Stimulated activated CD8-positive, alpha-beta memory T cell treated with anti-CD3 and anti-CD28 coated beads, Interleukin-12 subunit alpha, Interleukin-12 subunit beta, amount 100 ng/mL, for 4 hours (primary cell): ENCODE measurements around the gene MED13L.
"Not testable (repeated sequence)": the region's sequence is repeated elsewhere in the genome, so short reads cannot be mapped to it uniquely, and the experiment has no call there.

ENCODE experiments used
- DNase-seq: peaks from one replicate; pipeline ENCODE4 v3.0.0-alpha.2; 2020; ENCODE audit warnings: low read depth

MED13L gene

GRCh38 chr12:116303929-116304328, 26.4 kb upstream of the MED13L start:
- no peak for DNase-seq

- no peak for DNase-seq
Measured at GRCh38 chr12:116303066-116303465, 25.6 kb upstream of the MED13L start.

- DNase-seq, result no peak
Measured at GRCh38 chr12:116302166-116303058, 24.9 kb upstream of the MED13L start.

DNA sequence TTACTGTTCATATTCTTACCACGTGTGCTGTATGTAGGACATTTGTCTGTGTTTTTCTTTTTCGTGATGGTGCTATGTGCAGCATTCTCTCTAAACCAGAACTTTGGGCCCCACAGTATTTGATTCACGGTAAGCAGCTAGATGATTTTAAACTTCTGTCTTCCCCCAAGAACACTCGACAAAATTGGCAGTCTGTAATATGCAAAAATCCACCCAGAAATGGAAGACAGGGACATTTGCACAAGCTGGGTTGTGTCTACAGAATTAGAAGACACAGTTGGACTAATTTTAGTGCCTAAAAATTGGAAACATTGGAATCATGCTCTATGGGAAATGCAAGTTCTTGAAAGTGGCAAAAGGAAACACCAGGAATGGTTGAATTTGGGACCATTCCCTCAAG, 24.1 kb upstream of the MED13L start:
- no peak for DNase-seq

DNA sequence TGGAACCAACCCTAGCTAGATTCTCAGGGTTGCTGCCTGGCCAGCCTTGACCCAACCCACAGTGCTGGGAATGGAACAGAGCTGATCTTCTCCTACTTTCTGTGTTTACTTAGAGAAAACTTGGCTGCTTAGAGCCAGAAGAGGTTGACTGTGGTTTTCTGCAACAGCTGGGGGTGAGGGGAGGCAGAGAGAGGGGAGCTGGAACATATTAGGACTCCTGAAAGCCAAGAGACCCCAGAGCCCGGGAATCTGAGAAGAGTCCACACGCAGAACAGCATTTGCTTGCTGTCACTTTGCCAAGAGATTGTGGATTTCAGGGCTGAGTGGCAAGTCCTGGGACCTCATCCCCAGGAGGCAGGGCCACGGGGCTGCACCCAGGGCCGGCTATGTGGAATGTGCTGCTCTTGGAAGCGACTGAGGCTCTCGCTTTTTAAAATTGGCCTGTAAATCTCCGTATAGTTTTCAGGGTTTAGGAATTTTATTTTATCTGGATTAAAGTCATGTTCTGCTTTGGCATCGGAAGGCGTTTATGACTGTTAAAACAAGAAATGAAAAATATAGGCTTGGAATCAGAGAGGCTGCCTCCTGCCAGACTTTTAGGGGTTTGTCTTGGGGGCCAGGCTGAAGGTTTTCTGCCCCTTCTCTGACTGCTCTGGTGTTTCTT, 22.3 kb upstream of the MED13L start:
- no peak for DNase-seq

- DNase-seq, result no peak
Measured at GRCh38 chr12:116299064-116299463, 21.6 kb upstream of the MED13L start.

DNA sequence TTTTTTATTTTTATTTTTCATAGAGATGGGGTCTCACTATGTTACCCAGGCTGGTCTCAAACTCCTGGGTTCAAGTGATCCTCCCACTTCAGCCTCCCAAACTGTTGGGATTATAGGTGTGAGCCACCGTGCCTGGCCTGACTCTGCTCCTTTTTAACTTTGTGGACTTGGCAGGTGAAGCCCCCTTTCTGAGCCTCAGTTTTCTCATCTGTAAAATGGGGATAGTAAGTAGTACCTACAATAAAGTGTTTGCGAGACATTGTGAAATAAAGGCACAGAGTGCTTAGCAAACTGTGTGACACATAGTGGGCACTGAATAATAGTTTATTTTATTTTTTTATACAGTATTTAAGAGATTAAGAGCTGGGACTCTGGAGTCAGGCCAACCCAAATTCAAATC, 21.1 kb upstream of the MED13L start:
- DNase-seq, result no peak

- DNase-seq, result no peak
Measured at GRCh38 chr12:116297224-116297834, 19.8 kb upstream of the MED13L start.

- no peak for DNase-seq
Measured at GRCh38 chr12:116295327-116296263, 18.1 kb upstream of the MED13L start.

- no peak for DNase-seq
Measured at GRCh38 chr12:116294454-116295165, 17.1 kb upstream of the MED13L start.

DNA sequence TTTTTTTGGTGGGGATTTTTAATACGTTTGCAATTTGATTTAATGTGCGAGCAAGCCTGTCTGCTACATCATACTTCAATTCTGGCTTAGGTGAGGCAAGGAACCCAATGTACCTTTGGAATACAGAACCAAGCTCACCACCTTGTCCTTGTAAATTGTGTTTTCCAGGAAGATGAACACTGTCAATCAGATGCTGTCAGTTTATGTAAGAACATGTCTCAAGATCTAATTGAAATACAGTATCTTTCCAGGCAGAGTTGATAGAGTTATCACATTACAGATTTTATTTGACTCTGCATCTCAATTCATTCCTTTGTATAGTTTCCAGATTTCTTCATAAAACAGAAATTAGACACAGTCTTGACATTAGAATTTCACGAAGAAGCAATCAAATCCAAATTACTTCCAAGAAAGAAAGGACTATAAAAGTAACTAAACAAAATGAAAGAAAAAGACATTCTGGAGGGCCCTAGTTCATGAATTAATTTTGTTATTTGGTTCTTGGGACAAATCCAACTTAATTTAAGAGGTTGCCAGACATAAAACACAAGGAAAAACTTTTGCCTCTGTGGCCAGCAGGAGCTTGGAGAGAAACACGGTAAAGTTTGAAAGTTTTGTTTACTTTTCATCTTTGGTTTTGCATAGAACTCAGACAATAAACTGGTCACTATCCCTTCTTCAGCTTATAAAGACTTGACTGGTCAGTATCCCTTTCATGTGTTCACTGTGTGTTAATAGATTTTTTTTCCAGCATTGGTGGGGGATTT, 16.4 kb upstream of the MED13L start:
- no peak for DNase-seq

GRCh38 chr12:116291218-116291617, 13.7 kb upstream of the MED13L start:
- DNase-seq, result no peak

DNA sequence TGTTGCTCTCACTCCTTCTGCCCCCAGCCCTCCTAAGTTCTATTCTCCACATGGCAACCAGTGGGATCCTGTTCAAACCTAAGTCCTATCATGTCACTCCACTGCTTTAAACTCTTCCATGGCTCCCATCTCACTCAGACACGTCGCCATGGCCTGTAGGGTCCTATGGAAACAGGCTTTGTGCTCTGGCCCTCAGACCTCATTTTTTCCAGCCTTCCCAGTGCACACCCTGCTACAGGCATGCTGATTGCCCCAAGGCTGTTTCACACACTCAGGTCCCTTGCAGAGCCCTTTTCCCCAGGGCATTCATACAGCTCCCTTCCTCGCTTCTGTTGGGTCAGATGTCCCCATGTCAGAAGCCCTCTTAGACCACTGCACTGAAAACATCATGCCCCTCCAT, 11.2 kb upstream of the MED13L start:
- DNase-seq, result no peak

GRCh38 chr12:116287842-116288301, 10.4 kb upstream of the MED13L start:
- no peak for DNase-seq

GRCh38 chr12:116284396-116284795, 6.9 kb upstream of the MED13L start:
- DNase-seq, result no peak

GRCh38 chr12:116283881-116284280, 6.4 kb upstream of the MED13L start:
- not testable (repeated sequence) for DNase-seq

DNA sequence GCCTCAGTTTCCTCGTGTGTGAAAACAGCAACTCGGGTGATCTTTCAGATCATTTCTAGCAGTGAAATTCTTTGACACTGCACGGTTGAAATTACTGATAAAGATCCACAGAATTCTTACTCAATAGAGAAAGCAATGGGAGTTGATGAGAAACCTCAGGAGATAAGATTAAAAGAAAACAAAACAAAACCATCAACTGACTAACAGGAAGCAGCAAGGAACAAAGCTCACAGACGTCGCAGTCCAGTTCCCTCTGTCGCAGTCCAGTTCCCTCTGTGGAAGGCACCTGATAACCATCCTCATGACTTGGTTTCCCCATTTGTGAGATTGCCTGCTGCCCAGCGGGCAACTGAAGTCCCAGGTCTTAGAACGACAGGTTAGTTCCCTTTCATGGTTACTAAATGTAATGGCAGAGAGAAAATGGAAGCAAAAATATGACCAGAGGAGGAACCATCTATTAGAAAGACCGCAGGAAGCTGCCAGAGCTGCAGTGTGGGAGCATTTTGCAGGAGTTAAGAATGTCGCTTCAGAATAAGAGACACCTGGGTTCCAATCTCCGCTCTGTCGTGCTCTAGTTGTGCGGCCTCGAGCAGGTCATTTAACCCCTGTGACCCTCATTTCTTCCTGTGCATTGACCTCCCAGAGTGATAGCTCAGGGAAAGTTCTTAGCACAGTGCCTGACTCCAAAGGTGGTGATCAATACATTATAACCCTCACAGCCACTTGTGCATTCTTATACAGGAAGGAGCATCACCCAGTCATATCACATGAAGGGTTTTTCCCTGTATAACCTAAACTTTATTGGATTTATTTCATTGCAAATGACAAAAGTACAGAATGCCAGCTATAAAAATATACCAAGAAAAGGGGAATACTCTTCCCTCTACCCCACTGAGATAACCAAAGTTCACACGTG, 5.1 kb upstream of the MED13L start:
- no peak for DNase-seq

- no peak for DNase-seq
Measured at GRCh38 chr12:116280595-116281290, 3.2 kb upstream of the MED13L start.

DNA sequence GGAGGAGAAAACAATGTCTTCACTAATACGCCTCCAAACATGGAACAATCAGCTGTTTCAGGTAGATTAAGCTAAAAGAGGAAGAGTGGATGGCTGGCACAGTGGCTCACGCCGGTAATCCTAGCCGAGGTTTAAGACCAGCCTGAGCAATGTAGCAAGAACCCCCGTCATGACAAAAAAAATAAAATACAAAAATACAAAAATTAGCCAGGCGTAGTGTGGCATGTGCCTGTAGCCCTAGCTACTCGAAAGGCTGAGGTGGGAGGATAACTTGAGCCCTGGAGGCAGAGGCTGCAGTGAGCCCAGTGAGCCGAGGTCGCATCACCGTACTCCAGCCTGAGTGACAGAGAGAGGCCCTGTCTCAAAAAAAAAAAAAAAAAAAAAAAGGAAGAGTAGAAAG, 1.2 kb upstream of the MED13L start:
- no peak for DNase-seq
